PFSK-1 (cell line): ENCODE data around the gene ATP10A.

ENCODE experiments used
- POLR2AphosphoS5 ChIP-seq: IDR thresholded peaks from 2 replicates; pipeline ENCODE4 v1.6.1; 2012; ENCODE audit warnings: low read depth, mild to moderate bottlenecking, control low read depth, low read length, moderate library complexity
- REST ChIP-seq, 2 experiments: IDR thresholded peaks; 2 replicates each; pipeline versions ENCODE4 v1.6.1 to v1.8.0; 2011 to 2012; ENCODE audit warnings: low read depth in 2 of 2, low read length in 2 of 2, control low read depth in 1 of 2, inconsistent platforms in 1 of 2, mild to moderate bottlenecking in 1 of 2, moderate library complexity in 1 of 2; ENCODE audit not compliant: insufficient read depth in 1 of 2
- TAF1 ChIP-seq: IDR thresholded peaks from 2 replicates; pipeline ENCODE4 v1.6.1; 2012; ENCODE audit warnings: low read length, control low read depth, borderline replicate concordance; ENCODE audit not compliant: insufficient read depth

- TF ChIP-seq REST (IDR thresholded peaks at IDR 0.05; ENCODE audit: insufficient read depth in 1 of 2, low read depth in 2 of 2, low read length in 2 of 2) (no peak), TAF1 (no peak), POLR2AphosphoS5 (no peak)
These were observed 159.4 kb downstream of the ATP10A start for GRCh38 chr15:25703726-25704125.
